HG03520 (cell line): ENCODE data around the gene SLC23A2.
"Not testable (repeated sequence)": the region's sequence is repeated elsewhere in the genome, so short reads cannot be mapped to it uniquely, and the experiment has no call there.

Source experiments
- ATAC-seq: cut with Tn5 transposase; IDR thresholded peaks from one replicate; pipeline ENCODE4 v1.9.1; 2021; ENCODE audit warnings: mild to moderate bottlenecking, moderate library complexity; ENCODE audit not compliant: unreplicated experiment

Gene SLC23A2

GRCh38 chr20:4854561-4854901, 146.8 kb downstream of the SLC23A2 start:
- ATAC-seq = no peak

- no peak for ATAC-seq
Observed at GRCh38 chr20:4853757-4854560, 147.4 kb downstream of the SLC23A2 start.

- no peak for ATAC-seq
Observed at GRCh38 chr20:4853004-4853403, 148.3 kb downstream of the SLC23A2 start.

- ATAC-seq = no peak
Observed at GRCh38 chr20:4850960-4851359, 150.3 kb downstream of the SLC23A2 start.

- not testable (repeated sequence) for ATAC-seq
Observed at GRCh38 chr20:4848829-4849228, 152.5 kb downstream of the SLC23A2 start.

- no peak for ATAC-seq
Observed at GRCh38 chr20:4848041-4848440, 153.3 kb downstream of the SLC23A2 start.

- ATAC-seq = no peak
Observed at GRCh38 chr20:4846821-4847220, 154.5 kb downstream of the SLC23A2 start.

GRCh38 chr20:4844751-4845465, 156.4 kb downstream of the SLC23A2 start:
- no peak for ATAC-seq

GRCh38 chr20:4844325-4844724, 157.0 kb downstream of the SLC23A2 start:
- ATAC-seq = no peak

- no peak for ATAC-seq
Observed at GRCh38 chr20:4840801-4841200, 160.5 kb downstream of the SLC23A2 start.

- ATAC-seq = no peak
Observed at GRCh38 chr20:4838526-4838925, 162.8 kb downstream of the SLC23A2 start.

GRCh38 chr20:4837760-4838159, 163.6 kb downstream of the SLC23A2 start:
- no peak for ATAC-seq

GRCh38 chr20:4836935-4837334, 164.4 kb downstream of the SLC23A2 start:
- no peak for ATAC-seq

GRCh38 chr20:4836473-4836872, 164.8 kb downstream of the SLC23A2 start:
- ATAC-seq = no peak

GRCh38 chr20:4835244-4836177, 165.8 kb downstream of the SLC23A2 start:
- ATAC-seq = no peak

GRCh38 chr20:4833074-4833728, 168.1 kb downstream of the SLC23A2 start:
- no peak for ATAC-seq

- ATAC-seq = no peak
Observed at GRCh38 chr20:4832469-4832868, 168.8 kb downstream of the SLC23A2 start.

- ATAC-seq = no peak
Observed at GRCh38 chr20:4830696-4831095, 170.6 kb downstream of the SLC23A2 start.

GRCh38 chr20:4830259-4830658, 171.1 kb downstream of the SLC23A2 start:
- no peak for ATAC-seq

- no peak for ATAC-seq
Observed at GRCh38 chr20:4829514-4830215, 171.6 kb downstream of the SLC23A2 start.
